Measurements from ENCODE around the gene LGR5. TPM values are rescaled to one million over a fixed set of nuclear protein-coding genes. Genes with fewer than 3 reads are reported as not detected.

The LGR5 gene
- not detected in 2 replicates for total RNA-seq (2014; rRNA removed; shearing (Covaris generic))

GRCh38 chr12:71439613-71440344 lies at the start of gene LGR5:
LGR5 (plus strand) TSS chr12:71439798; CDS start chr12:71440081, 283 bp downstream.
- peak; percentile 37 for DNase-seq (ENCODE audit: low read depth)

GRCh38 chr12:71392521-71393145 lies 47.0 kb upstream of the LGR5 start:
- peak; percentile 52 for DNase-seq (ENCODE audit: low read depth)

- no peak for DNase-seq (ENCODE audit: low read depth)
These were observed 46.0 kb upstream of the LGR5 start for GRCh38 chr12:71393625-71394024.

GRCh38 chr12:71397433-71397954 lies 42.1 kb upstream of the LGR5 start:
- DNase-seq (ENCODE audit: low read depth): no peak

- DNase-seq (ENCODE audit: low read depth): no peak
These were observed 40.4 kb upstream of the LGR5 start for GRCh38 chr12:71399197-71399596.

- DNase-seq (ENCODE audit: low read depth): no peak
These were observed 39.1 kb upstream of the LGR5 start for GRCh38 chr12:71400481-71400880.

- no peak for DNase-seq (ENCODE audit: low read depth)
These were observed 33.7 kb upstream of the LGR5 start for GRCh38 chr12:71405884-71406283.

GRCh38 chr12:71407732-71408131 lies 31.9 kb upstream of the LGR5 start:
- no peak for DNase-seq (ENCODE audit: low read depth)

- no peak for DNase-seq (ENCODE audit: low read depth)
These were observed 28.8 kb upstream of the LGR5 start for GRCh38 chr12:71410844-71411243.

GRCh38 chr12:71411635-71412034 lies 28.0 kb upstream of the LGR5 start:
- DNase-seq (ENCODE audit: low read depth): no peak

- DNase-seq (ENCODE audit: low read depth): peak; percentile 55
These were observed 24.0 kb upstream of the LGR5 start for GRCh38 chr12:71415336-71416231.

- DNase-seq (ENCODE audit: low read depth): no peak
These were observed 22.4 kb upstream of the LGR5 start for GRCh38 chr12:71417181-71417580.

GRCh38 chr12:71420775-71421406 lies 18.7 kb upstream of the LGR5 start:
- no peak for DNase-seq (ENCODE audit: low read depth)

- DNase-seq (ENCODE audit: low read depth): no peak
These were observed 13.9 kb upstream of the LGR5 start for GRCh38 chr12:71425568-71426299.

- DNase-seq (ENCODE audit: low read depth): peak; percentile 11
These were observed 13.1 kb upstream of the LGR5 start for GRCh38 chr12:71426300-71427047.

- DNase-seq (ENCODE audit: low read depth): no peak
These were observed 8.8 kb upstream of the LGR5 start for GRCh38 chr12:71430756-71431155.

GRCh38 chr12:71431991-71432390 lies 7.6 kb upstream of the LGR5 start:
- DNase-seq (ENCODE audit: low read depth): no peak

- peak; percentile 23 for DNase-seq (ENCODE audit: low read depth)
These were observed 6.7 kb upstream of the LGR5 start for GRCh38 chr12:71432936-71433335.

GRCh38 chr12:71436696-71437095 lies 2.9 kb upstream of the LGR5 start:
- no peak for DNase-seq (ENCODE audit: low read depth)

- peak; percentile 41 for DNase-seq (ENCODE audit: low read depth)
These were observed 782 bp upstream of the LGR5 start for GRCh38 chr12:71438670-71439361.

All from Daoy (cell line).